Liver (tissue), 3 donors: Measurements from ENCODE around the gene FARP1.

Source experiments
- CTCF ChIP-seq: fragments of 150-350 bp; IDR thresholded peaks from 2 replicates; pipeline ENCODE4 v1.5.1; 2017; ENCODE audit warnings: improper control_type of control experiment, low read depth, low read length; ENCODE audit not compliant: missing input control
- EGR1 ChIP-seq, 2 donors: IDR thresholded peaks; 2 replicates each; pipeline ENCODE4 v1.6.1; 2016 to 2018; ENCODE audit warnings: antibody characterized with exemption in 2 of 2, low read depth in 2 of 2
- FOXA1 ChIP-seq: IDR thresholded peaks from 2 replicates; pipeline ENCODE4 v1.6.1; 2016; ENCODE audit warnings: antibody characterized with exemption
- GABPA ChIP-seq, 2 donors: IDR thresholded peaks in 1 of 2; conservative IDR thresholded peaks in 1 of 2; 2 replicates each; pipeline ENCODE4 v1.6.1; 2016; ENCODE audit warnings: antibody characterized with exemption in 2 of 2, mild to moderate bottlenecking in 1 of 2, moderate library complexity in 1 of 2
- HNF4G ChIP-seq: IDR thresholded peaks from 2 replicates; pipeline ENCODE4 v1.6.1; 2016; ENCODE audit warnings: antibody characterized with exemption
- JUND ChIP-seq, 2 donors: IDR thresholded peaks; 2 replicates each; pipeline ENCODE4 v1.6.1; 2016; ENCODE audit warnings: antibody characterized with exemption in 2 of 2
- NR2F2 ChIP-seq: IDR thresholded peaks from 2 replicates; pipeline ENCODE4 v1.6.1; 2016; ENCODE audit warnings: antibody characterized with exemption
- SP1 ChIP-seq: IDR thresholded peaks from 2 replicates; pipeline ENCODE4 v1.6.1; 2018; ENCODE audit warnings: antibody characterized with exemption, mild to moderate bottlenecking
- TAF1 ChIP-seq: conservative IDR thresholded peaks from 2 replicates; pipeline ENCODE4 v1.6.1; 2016; ENCODE audit warnings: antibody characterized with exemption, mild to moderate bottlenecking
- YY1 ChIP-seq: IDR thresholded peaks from 2 replicates; pipeline ENCODE4 v1.6.1; 2016; ENCODE audit warnings: antibody characterized with exemption, mild to moderate bottlenecking
- TF ChIP-seq, protein P1 (sequence below): IDR thresholded peaks from 2 replicates; pipeline ENCODE4 v1.6.1; 2016; ENCODE audit warnings: antibody characterized with exemption
- TF ChIP-seq, protein P2 (sequence below): IDR thresholded peaks from 2 replicates; pipeline ENCODE4 v1.6.1; 2016; ENCODE audit warnings: antibody characterized with exemption
- donor health status: healthy.
- donor health status: healthy.

DNA sequence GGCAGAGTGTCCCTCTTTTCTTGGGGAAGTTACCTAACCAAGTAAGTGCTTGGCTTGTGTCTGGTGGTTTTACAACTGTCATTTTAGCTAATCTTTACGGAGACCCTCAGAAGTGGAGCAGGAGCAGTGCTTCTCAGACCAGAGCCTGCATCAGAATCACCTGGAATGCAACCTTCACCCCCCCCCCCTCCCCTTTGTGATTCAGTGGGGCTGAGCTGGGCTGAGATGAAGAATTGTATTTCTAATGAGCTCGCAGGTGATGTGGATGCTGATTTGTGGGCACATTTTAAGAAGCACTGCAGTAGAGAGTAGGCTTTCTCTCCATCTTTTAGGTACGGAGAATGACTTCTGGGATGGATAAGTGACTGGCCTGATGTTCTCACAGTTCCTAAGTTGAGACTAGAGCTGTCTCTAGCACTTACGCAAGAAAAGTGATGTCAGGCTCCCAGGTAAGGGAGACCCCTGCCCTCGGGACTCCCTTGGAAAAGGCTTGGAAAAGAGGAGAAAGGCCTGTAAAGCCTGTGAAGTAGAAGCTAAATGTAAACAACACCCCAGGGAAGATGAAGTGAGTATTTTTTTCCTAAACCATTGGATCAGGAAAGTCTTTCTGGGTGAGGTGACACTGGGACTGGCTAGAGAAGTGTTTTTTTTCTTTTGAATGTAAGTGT is 57.5 kb downstream of the FARP1 start:
- TF ChIP-seq CTCF, result no peak
- no peak for TF ChIP-seq YY1
- no peak for TF ChIP-seq EGR1 (IDR thresholded peaks at IDR 0.05; ENCODE audit: low read depth in 2 of 2)
- no peak for TF ChIP-seq JUND (IDR thresholded peaks at IDR 0.05)
- TF ChIP-seq NR2F2, result no peak
- TF ChIP-seq, protein P1, sequence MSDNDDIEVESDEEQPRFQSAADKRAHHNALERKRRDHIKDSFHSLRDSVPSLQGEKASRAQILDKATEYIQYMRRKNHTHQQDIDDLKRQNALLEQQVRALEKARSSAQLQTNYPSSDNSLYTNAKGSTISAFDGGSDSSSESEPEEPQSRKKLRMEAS, result no peak
- no peak for TF ChIP-seq GABPA (IDR thresholded peaks at IDR 0.05 in 1 of 2, conservative IDR thresholded peaks at IDR 0.05 in 1 of 2)
- TF ChIP-seq, protein P2, sequence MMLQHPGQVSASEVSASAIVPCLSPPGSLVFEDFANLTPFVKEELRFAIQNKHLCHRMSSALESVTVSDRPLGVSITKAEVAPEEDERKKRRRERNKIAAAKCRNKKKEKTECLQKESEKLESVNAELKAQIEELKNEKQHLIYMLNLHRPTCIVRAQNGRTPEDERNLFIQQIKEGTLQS, result no peak
- no peak for TF ChIP-seq FOXA1
- no peak for TF ChIP-seq SP1
- no peak for TF ChIP-seq HNF4G
- TF ChIP-seq TAF1, result no peak
